Measurements from ENCODE around the gene ALPG.

ALPG gene

GRCh38 chr2:232372231-232373208 is 34.1 kb upstream of the ALPG start:
- TF ChIP-seq, protein P1, sequence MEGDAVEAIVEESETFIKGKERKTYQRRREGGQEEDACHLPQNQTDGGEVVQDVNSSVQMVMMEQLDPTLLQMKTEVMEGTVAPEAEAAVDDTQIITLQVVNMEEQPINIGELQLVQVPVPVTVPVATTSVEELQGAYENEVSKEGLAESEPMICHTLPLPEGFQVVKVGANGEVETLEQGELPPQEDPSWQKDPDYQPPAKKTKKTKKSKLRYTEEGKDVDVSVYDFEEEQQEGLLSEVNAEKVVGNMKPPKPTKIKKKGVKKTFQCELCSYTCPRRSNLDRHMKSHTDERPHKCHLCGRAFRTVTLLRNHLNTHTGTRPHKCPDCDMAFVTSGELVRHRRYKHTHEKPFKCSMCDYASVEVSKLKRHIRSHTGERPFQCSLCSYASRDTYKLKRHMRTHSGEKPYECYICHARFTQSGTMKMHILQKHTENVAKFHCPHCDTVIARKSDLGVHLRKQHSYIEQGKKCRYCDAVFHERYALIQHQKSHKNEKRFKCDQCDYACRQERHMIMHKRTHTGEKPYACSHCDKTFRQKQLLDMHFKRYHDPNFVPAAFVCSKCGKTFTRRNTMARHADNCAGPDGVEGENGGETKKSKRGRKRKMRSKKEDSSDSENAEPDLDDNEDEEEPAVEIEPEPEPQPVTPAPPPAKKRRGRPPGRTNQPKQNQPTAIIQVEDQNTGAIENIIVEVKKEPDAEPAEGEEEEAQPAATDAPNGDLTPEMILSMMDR (IDR thresholded peaks at IDR 0.05; ENCODE audit: low read depth, low read length, missing control alignments), result no peak
- no peak overlapping the region for H3K4me3 ChIP-seq (replicated peaks; ENCODE audit: low read depth, low read length)
- no peak for DNase-seq (ENCODE audit: extremely low read depth, low read depth)

- no peak overlapping the region for H3K4me3 ChIP-seq (replicated peaks; ENCODE audit: low read depth, low read length)
- TF ChIP-seq, protein P1 (IDR thresholded peaks at IDR 0.05; ENCODE audit: low read depth, low read length, missing control alignments), result no peak
- DNase-seq (ENCODE audit: extremely low read depth, low read depth), result no peak
These were observed 32.3 kb upstream of the ALPG start for GRCh38 chr2:232374356-232374755.

DNA sequence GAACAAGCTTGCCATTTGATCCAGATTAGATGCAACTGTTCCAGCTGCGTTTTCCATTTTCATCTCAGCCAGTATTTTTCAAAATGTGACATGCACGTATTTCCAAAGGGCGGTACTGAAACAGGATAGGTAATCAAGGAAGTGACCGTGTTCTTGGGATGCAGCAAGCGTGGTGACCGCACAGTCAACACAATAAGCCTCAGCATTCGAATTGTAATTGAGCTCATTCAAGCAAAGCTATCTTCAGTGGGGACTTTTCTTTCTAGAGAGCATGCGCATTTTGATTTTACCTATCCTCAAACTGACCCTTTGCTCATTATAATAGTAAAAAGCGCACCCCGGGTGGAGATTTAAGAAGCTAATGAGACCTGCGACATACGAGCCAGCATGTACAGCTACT is 31.5 kb upstream of the ALPG start:
- TF ChIP-seq, protein P1 (IDR thresholded peaks at IDR 0.05; ENCODE audit: low read depth, low read length, missing control alignments), result no peak
- DNase-seq (ENCODE audit: extremely low read depth, low read depth), result no peak

GRCh38 chr2:232376260-232376659 is 30.4 kb upstream of the ALPG start:
- no peak overlapping the region for H3K4me3 ChIP-seq (replicated peaks; ENCODE audit: low read depth, low read length)
- TF ChIP-seq, protein P1 (IDR thresholded peaks at IDR 0.05; ENCODE audit: low read depth, low read length, missing control alignments), result no peak
- no peak for DNase-seq (ENCODE audit: extremely low read depth, low read depth)

More for the DNA sequence above, 31.5 kb upstream of the ALPG start:
- no peak overlapping the region for H3K4me3 ChIP-seq (replicated peaks; ENCODE audit: low read depth, low read length)

GRCh38 chr2:232376713-232377112 is 29.9 kb upstream of the ALPG start:
- DNase-seq (ENCODE audit: extremely low read depth, low read depth), result no peak
- TF ChIP-seq, protein P1 (IDR thresholded peaks at IDR 0.05; ENCODE audit: low read depth, low read length, missing control alignments), result no peak
- no peak overlapping the region for H3K4me3 ChIP-seq (replicated peaks; ENCODE audit: low read depth, low read length)

GRCh38 chr2:232377319-232377718 is 29.3 kb upstream of the ALPG start:
- H3K4me3 ChIP-seq (replicated peaks; ENCODE audit: low read depth, low read length), result no peak overlapping the region
- TF ChIP-seq, protein P1 (IDR thresholded peaks at IDR 0.05; ENCODE audit: low read depth, low read length, missing control alignments), result no peak
- DNase-seq (ENCODE audit: extremely low read depth, low read depth), result no peak
